ENCODE data around the gene PARP8. TPM values are rescaled to one million over a fixed set of nuclear protein-coding genes. Genes with fewer than 3 reads are reported as not detected.
A peak's percentile ranks its signal among the peaks of the same experiment; 100 is the strongest.

PARP8 gene, protein sequence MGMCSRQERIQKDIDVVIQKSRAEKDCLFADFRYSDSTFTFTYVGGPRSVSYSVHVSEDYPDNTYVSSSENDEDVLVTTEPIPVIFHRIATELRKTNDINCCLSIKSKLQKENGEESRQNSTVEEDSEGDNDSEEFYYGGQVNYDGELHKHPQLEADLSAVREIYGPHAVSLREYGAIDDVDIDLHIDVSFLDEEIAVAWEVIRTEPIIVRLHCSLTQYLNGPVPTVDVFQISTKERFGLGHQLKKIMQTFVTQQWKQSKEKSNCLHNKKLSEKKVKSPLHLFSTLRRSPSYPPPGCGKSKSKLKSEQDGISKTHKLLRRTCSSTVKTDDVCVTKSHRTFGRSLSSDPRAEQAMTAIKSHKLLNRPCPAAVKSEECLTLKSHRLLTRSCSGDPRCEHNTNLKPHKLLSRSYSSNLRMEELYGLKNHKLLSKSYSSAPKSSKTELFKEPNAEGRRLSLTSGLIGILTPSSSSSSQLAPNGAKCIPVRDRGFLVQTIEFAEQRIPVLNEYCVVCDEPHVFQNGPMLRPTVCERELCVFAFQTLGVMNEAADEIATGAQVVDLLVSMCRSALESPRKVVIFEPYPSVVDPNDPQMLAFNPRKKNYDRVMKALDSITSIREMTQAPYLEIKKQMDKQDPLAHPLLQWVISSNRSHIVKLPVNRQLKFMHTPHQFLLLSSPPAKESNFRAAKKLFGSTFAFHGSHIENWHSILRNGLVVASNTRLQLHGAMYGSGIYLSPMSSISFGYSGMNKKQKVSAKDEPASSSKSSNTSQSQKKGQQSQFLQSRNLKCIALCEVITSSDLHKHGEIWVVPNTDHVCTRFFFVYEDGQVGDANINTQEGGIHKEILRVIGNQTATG
- 8.2 and 8.6 TPM in 2 replicates for total RNA-seq (2012; rRNA removed)
- polyA plus RNA-seq (2012; rRNA removed): 6.5 and 6.9 TPM in 2 replicates
- polyA plus RNA-seq (2012; cell fraction: cytosol; rRNA removed): 1.8 and 1.9 TPM in 2 replicates
- polyA plus RNA-seq (2012; cell fraction: nucleus; rRNA removed; ENCODE audit: low replicate concordance): 3.2 and 18.6 TPM in 2 replicates
- percentile 72 among the genes with signal in this experiment for Bru-seq, nascent RNA
- BruChase-seq, experiment 1, labeled RNA remaining after a 6-hour chase: percentile 45 among the genes with signal in this experiment
- percentile 56 among the genes with signal in this experiment for BruChase-seq, experiment 2, labeled RNA remaining after a 2-hour chase
- long read RNA-seq, partial matches to known transcripts: 3 of 6 reads
- long read RNA-seq, other reads (novel, unspliced or antisense): 3 of 6 reads

DNA sequence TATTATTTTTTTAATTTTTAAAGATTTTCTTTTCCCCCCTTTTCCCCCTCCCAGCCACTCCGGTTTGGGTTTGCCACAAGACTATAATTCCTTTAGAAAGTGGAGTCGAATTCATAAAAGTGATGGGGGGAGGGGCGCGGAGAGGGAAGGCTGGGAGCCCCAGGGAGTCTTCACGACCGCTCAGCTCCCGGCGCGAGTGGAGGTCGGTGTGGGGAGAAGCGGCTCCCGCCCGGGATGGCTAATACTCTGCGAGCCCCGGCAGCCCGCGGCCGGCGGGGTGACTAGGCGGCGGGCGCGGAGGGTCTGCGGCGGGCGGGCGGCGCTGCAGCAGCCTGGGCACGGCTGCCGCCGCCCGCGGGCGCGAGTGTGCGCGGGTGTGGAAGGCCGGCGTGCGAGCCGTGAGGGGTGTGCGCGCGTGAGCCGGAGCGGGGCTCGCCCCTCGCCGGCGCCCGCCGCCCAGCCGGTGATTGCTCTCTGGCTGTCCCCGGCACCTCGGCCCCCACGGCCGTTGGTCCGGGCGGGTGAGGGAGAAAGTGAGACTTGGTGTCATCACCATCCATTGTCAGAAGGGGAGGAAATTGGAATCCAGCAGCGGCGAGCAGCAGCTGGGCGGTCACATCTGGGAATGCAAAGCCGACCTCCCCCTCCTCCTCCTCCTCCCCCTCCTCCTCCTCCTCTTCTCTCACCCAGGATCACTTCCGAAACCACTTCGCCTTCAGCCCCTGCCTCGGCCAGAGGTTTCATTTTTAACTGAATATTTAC, at the start of gene PARP8:
Gene PARP8 (plus strand): TSS at position 377 of the 762 bp plus-strand sequence. CDS start 459 bp downstream, outside the sequence.
- H3K4ac ChIP-seq (ENCODE audit: low read depth, low read length): peak within 1 kb of the TSS; percentile 46
- H3K23ac ChIP-seq (ENCODE audit: low read depth, low read length): peak within 1 kb of the TSS; percentile 68; the same call in 1 of the 2 replicates
- H2BK120ac ChIP-seq (ENCODE audit: low read depth, low read length): peak within 1 kb of the TSS; percentile 52; the same call in 1 of the 2 replicates
- H2BK5ac ChIP-seq (ENCODE audit: low read depth, low read length, poor library complexity, severe bottlenecking): peak within 1 kb of the TSS; percentile 68
- ChIA-PET POLR2A (ENCODE audit: unreplicated experiment) (no interaction called here), CTCF (no interaction called here)
- 0% methylated on average over 5 of the region's 66 CpGs; no CpG with 5 or more reads in 1 of the 2 experiments for WGBS, 2 experiments (ENCODE audit: extremely low coverage in 2 of 2, insufficient read length in 1 of 2)
- H3K9me1 ChIP-seq (ENCODE audit: insufficient read depth, low read length): no peaks in the 10 kb centered on the region
- in situ Hi-C loops (cut with MboI; ENCODE audit: low sequenced_read_pairs) (no loop called here), intact Hi-C loops (cut with micrococcal nuclease) (loop anchor here (2.0 to 10.0 kb wide), 2 partner anchors 52 to 78 kb away; no protein-coding TSS in a partner anchor), dilution Hi-C loops (cut with HindIII; ENCODE audit: low sequenced_read_pairs, unreplicated experiment) (no loop called here)
- H3K27me3 ChIP-seq (ENCODE audit: control insufficient read depth, insufficient read depth, low read length): no peaks in the 10 kb centered on the region
- peak within 1 kb of the TSS; percentile 15; the same call in 1 of the 3 replicates for H2BK15ac ChIP-seq (ENCODE audit: low read depth, low read length)
- no peak within 1 kb of the TSS for H2AK5ac ChIP-seq (ENCODE audit: low read depth, low read length)
- H3K4me3 ChIP-seq (ENCODE audit: insufficient read depth, low read depth, low read length): peak within 1 kb of the TSS; percentile 100
- no TSS peak for BruUV-seq (replicated peaks)
- peak within 1 kb of the TSS; percentile 68 for H3K4me2 ChIP-seq (ENCODE audit: low read depth, low read length)
- no peak within 1 kb of the TSS for H2BK20ac ChIP-seq (ENCODE audit: low read depth, low read length)
- peak within 1 kb of the TSS; percentile 5 for H2AK9ac ChIP-seq (replicated peaks; ENCODE audit: low read depth, low read length, poor library complexity)
- H3K9me3 ChIP-seq (ENCODE audit: control insufficient read depth, insufficient read depth, low read length): no peaks in the 10 kb centered on the region
- H4K91ac ChIP-seq (ENCODE audit: insufficient read depth, low read depth, low read length): peak within 1 kb of the TSS; percentile 62; the same call in 1 of the 2 replicates
- H3K79me1 ChIP-seq (ENCODE audit: low read depth in 1 of 2, low read length in 2 of 2): peaks cover 0 to 7% of the 10 kb centered on the region in 2 experiments; a peak in 3 of 4 replicates
- TF ChIP-seq RAD21 (IDR thresholded peaks at IDR 0.05; ENCODE audit: low read length) (no peak), POLR2A (IDR thresholded peaks at IDR 0.05; ENCODE audit: low read depth, low read length) (0 out of 2 replicates have a peak, but pooled peaks have one; percentile 5)
- no peaks in the 10 kb centered on the region for H3K4me1 ChIP-seq (ENCODE audit: control insufficient read depth, insufficient read depth, low read length)
- H2AFZ ChIP-seq (replicated peaks; ENCODE audit: low read length, poor library complexity): peak within 1 kb of the TSS; percentile 92
- peak within 1 kb of the TSS; percentile 65; the same call in 1 of the 2 replicates for H3K56ac ChIP-seq (ENCODE audit: extremely low read depth, insufficient read depth, low read length)
- peak; percentile 30 for DNase-seq
- H4K20me1 ChIP-seq (ENCODE audit: insufficient read depth, low read length): no peaks in the 10 kb centered on the region
- peak within 1 kb of the TSS; percentile 90 for H3K27ac ChIP-seq (ENCODE audit: insufficient read depth, low read length)
- peak within 1 kb of the TSS in 1 of 2 experiments; percentile 82; a peak in 2 of 4 replicates for H4K8ac ChIP-seq (ENCODE audit: low read depth in 2 of 2, low read length in 2 of 2)
- peak within 1 kb of the TSS; percentile 74 for H3K18ac ChIP-seq (ENCODE audit: low read depth, low read length)
- 0 out of 2 replicates have a peak within 1 kb of the TSS, but pooled peaks have one; percentile 63 for H3K14ac ChIP-seq (replicated peaks; ENCODE audit: low read depth, low read length)
- H3K36me3 ChIP-seq (ENCODE audit: control insufficient read depth, insufficient read depth, low read length): no peaks in the 10 kb centered on the region
- peak; percentile 77 for ATAC-seq (ENCODE audit: low read depth)
- peak within 1 kb of the TSS; percentile 87 for H3K9ac ChIP-seq (ENCODE audit: low read depth, low read length)
- peak within 1 kb of the TSS; percentile 90 for H4K5ac ChIP-seq (ENCODE audit: low read depth, low read length)

Measured in IMR-90 (cell line).